Measurements from ENCODE around the gene PSMG3.

PSMG3 gene

GRCh38 chr7:1569016-1569415, 816 bp downstream of the PSMG3 start:
- no peak for TF ChIP-seq CTCF (conservative IDR thresholded peaks at IDR 0.05; ENCODE audit: low read length)
- DNase-seq (ENCODE audit: low read depth) = peak; percentile 49
- H3K4me3 ChIP-seq (ENCODE audit: low read length) = peak overlapping the region; percentile 75

GRCh38 chr7:1567896-1568510, 1.8 kb downstream of the PSMG3 start:
- peak; percentile 83 for DNase-seq (ENCODE audit: low read depth)
- TF ChIP-seq CTCF (conservative IDR thresholded peaks at IDR 0.05; ENCODE audit: low read length) = no peak
- peak overlapping the region; percentile 13 for H3K4me3 ChIP-seq (ENCODE audit: low read length)

- H3K4me3 ChIP-seq (ENCODE audit: low read length) = peak overlapping the region; percentile 13; the same call in 1 of the 2 replicates
- DNase-seq (ENCODE audit: low read depth) = peak; percentile 82
- TF ChIP-seq CTCF (conservative IDR thresholded peaks at IDR 0.05; ENCODE audit: low read length) = no peak
Measured at GRCh38 chr7:1567049-1567771, 2.6 kb downstream of the PSMG3 start.

- no peak for DNase-seq (ENCODE audit: low read depth)
- TF ChIP-seq CTCF (conservative IDR thresholded peaks at IDR 0.05; ENCODE audit: low read length) = no peak
- H3K4me3 ChIP-seq (ENCODE audit: low read length) = no peak overlapping the region
Measured at GRCh38 chr7:1566687-1567048, 3.2 kb downstream of the PSMG3 start.

GRCh38 chr7:1564603-1565022, 5.2 kb downstream of the PSMG3 start:
- no peak for TF ChIP-seq CTCF (conservative IDR thresholded peaks at IDR 0.05; ENCODE audit: low read length)
- H3K4me3 ChIP-seq (ENCODE audit: low read length) = no peak overlapping the region

GRCh38 chr7:1563981-1564602, 5.7 kb downstream of the PSMG3 start:
- no peak overlapping the region for H3K4me3 ChIP-seq (ENCODE audit: low read length)
- no peak for DNase-seq (ENCODE audit: low read depth)
- no peak for TF ChIP-seq CTCF (conservative IDR thresholded peaks at IDR 0.05; ENCODE audit: low read length)

More at GRCh38 chr7:1564603-1565022, 5.2 kb downstream of the PSMG3 start:
- DNase-seq (ENCODE audit: low read depth) = peak; percentile 69

Data from AG10803 (cell line).